IPS-18a (cell line): Measurements from ENCODE around the gene KCNF1.

Source experiments
- H3K27ac ChIP-seq: one replicate; pipeline ENCODE4 v1.5.1; 2013; ENCODE audit warnings: low read length
- H3K27me3 ChIP-seq: one replicate; pipeline ENCODE4 v1.6.1; 2013; ENCODE audit warnings: mild to moderate bottlenecking, low read length; ENCODE audit not compliant: control insufficient read depth, insufficient read depth
- H3K36me3 ChIP-seq: one replicate; pipeline ENCODE4 v1.6.1; 2013; ENCODE audit warnings: low read depth, low read length; ENCODE audit not compliant: control insufficient read depth
- H3K4me1 ChIP-seq: one replicate; pipeline ENCODE4 v1.6.1; 2013; ENCODE audit warnings: low read depth, low read length; ENCODE audit not compliant: control insufficient read depth
- H3K4me3 ChIP-seq: one replicate; pipeline ENCODE4 v1.5.1; 2013; ENCODE audit warnings: low read length
- H3K9ac ChIP-seq: one replicate; pipeline ENCODE4 v1.6.1; 2013; ENCODE audit warnings: mild to moderate bottlenecking, low read length, moderate library complexity
- H3K9me3 ChIP-seq: one replicate; pipeline ENCODE4 v1.6.1; 2013; ENCODE audit warnings: low read depth, low read length; ENCODE audit not compliant: control insufficient read depth

KCNF1 gene

DNA sequence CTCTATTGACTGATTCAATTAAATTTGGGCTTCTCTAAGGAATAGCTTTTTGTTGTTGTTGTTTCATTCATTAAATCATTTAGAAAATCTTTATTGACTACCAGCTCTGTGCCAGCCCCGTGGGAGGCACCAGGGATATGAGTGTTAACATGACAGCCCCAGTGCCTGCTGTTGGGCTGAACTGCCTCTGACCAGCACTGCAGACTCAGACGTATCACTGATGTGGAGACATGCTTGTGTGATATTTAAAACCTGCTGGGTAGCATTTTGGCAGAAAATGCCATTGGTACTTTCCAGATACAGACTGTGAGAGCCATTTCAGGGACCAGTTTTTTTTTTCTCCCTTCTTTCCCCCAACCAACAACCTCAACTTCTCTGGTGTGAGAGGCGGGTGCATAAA, 38.6 kb upstream of the KCNF1 start:
- Histone ChIP-seq H3K9ac (no peak overlapping the region), H3K27ac (no peak overlapping the region), H3K36me3 (no peaks in the 10 kb centered on the region), H3K4me3 (no peak overlapping the region), H3K27me3 (no peaks in the 10 kb centered on the region), H3K4me1 (no peaks in the 10 kb centered on the region), H3K9me3 (no peaks in the 10 kb centered on the region)

DNA sequence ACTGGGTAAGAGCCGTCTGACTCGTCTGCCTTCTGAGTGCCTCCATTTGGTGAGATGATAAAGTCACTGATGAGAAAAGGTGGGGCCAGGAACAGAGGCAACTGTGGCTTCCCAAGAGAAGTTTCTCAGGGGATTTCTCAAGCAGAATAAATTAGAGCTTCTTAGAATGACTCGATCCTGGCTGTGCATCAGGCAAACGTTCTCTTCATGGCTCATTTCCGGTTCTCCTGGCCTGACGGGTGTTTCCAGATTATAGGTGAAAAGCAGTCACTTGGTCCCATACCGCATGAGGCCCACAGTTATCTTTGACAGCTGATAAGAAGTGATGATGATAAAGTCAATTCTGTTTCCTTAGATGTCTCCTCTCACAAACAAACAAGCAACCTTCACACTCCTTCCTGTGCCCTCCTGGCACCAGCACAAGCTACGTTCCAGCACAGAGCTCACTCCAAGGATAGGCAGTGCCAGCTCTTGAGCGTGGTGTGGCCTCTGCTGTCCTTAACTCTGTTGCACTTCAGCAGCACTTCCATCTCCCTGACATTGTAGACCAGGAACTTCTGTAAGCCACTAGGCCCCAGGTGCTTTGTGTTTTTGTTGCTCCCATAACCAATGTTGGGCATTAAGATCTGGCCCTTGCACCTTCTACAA, 37.8 kb upstream of the KCNF1 start:
- Histone ChIP-seq H3K27me3 (no peaks in the 10 kb centered on the region), H3K4me1 (no peaks in the 10 kb centered on the region), H3K36me3 (no peaks in the 10 kb centered on the region), H3K27ac (no peak overlapping the region), H3K9ac (no peak overlapping the region), H3K9me3 (no peaks in the 10 kb centered on the region), H3K4me3 (no peak overlapping the region)

DNA sequence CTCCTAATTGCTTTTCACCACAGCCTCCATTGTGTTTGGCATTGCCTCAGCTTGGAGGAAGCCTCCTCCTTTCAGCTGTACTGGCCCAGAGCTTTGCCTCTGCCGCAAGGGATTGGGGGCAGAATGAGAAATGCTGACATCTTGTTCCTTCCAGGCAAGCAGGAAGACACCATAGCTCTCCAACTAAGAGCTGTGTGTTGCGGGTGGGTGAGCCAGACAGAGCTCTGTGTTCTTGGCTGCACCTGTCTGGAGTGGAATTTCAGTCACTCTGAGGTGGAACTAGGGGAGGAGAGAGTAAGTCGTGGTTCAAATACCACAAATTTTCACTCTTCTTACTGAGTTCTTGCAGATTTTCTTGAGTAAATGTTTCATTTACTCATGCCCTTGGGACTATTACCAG, 36.6 kb upstream of the KCNF1 start:
- H3K9ac ChIP-seq = no peak overlapping the region
- no peaks in the 10 kb centered on the region for H3K9me3 ChIP-seq
- H3K4me1 ChIP-seq = no peaks in the 10 kb centered on the region
- H3K27ac ChIP-seq = no peak overlapping the region
- H3K27me3 ChIP-seq = no peaks in the 10 kb centered on the region
- H3K36me3 ChIP-seq = no peaks in the 10 kb centered on the region
- no peak overlapping the region for H3K4me3 ChIP-seq

DNA sequence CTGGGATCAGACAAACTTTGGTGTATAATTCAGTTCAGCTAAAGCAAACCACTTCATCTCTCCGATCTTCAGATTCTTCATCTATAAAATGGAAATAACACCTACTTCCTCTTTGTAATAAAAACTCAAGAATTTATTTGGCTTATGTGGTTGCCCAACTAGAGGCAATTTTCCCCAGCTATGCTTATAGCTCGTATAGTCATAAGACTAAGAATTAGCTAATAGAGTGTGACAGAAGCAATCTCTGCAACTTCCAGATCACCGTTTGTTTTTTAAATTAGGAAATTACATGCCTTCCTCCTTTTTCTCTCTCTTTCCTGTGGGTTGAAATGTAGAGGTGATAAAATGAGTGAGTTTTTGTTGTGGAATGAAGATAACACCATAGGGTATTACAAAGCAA, 35.3 kb upstream of the KCNF1 start:
- no peaks in the 10 kb centered on the region for H3K9me3 ChIP-seq
- H3K27me3 ChIP-seq = no peaks in the 10 kb centered on the region
- H3K27ac ChIP-seq = no peak overlapping the region
- no peaks in the 10 kb centered on the region for H3K4me1 ChIP-seq
- no peaks in the 10 kb centered on the region for H3K36me3 ChIP-seq
- H3K9ac ChIP-seq = no peak overlapping the region
- no peak overlapping the region for H3K4me3 ChIP-seq

DNA sequence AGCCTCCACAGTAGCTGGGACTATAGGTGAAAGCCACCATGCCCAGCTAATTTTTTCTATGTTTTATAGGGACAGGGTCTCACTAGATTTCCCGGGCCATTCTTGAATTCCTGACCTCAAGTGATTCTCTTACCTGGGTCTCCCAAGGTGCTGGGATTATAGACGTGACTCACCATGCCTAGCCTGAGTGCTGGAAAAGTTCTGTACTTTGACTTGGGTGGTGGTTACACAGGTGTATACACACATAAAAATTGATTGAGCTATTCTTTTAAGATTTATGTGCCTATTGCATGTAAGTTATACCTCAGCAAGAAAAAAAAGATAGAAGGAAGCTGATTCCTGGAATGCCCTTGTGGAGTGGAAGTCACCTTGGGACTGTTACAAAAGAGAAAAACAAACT, 34.8 kb upstream of the KCNF1 start:
- Histone ChIP-seq H3K4me1 (no peaks in the 10 kb centered on the region), H3K9ac (no peak overlapping the region), H3K4me3 (no peak overlapping the region), H3K27ac (no peak overlapping the region), H3K9me3 (no peaks in the 10 kb centered on the region), H3K27me3 (no peaks in the 10 kb centered on the region), H3K36me3 (no peaks in the 10 kb centered on the region)

DNA sequence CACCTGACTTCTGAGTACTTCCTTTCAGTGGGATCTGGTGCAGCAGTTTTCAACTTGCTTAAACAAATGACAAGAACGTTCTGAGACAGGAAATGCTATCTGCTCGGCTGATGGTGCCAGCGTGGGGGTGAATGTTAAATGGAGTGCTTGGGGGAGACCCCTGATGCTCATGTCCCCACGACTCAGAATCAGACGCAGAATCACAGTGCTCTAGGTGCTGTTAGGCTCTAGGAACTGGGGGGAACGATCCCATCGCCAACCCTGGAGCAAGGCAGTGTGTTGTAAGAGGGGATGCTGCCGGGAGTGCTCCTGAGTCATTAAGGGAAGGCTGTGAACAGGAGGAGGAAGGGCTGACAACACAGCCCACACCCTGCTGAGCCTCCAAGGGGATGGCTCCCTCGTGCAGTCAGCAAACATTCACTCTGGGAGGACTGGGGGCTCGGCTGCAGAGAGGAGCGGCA, 34.1 kb upstream of the KCNF1 start:
- H3K4me3 ChIP-seq = no peak overlapping the region
- no peaks in the 10 kb centered on the region for H3K27me3 ChIP-seq
- no peaks in the 10 kb centered on the region for H3K9me3 ChIP-seq
- H3K4me1 ChIP-seq = no peaks in the 10 kb centered on the region
- no peak overlapping the region for H3K27ac ChIP-seq
- no peaks in the 10 kb centered on the region for H3K36me3 ChIP-seq
- H3K9ac ChIP-seq = no peak overlapping the region

DNA sequence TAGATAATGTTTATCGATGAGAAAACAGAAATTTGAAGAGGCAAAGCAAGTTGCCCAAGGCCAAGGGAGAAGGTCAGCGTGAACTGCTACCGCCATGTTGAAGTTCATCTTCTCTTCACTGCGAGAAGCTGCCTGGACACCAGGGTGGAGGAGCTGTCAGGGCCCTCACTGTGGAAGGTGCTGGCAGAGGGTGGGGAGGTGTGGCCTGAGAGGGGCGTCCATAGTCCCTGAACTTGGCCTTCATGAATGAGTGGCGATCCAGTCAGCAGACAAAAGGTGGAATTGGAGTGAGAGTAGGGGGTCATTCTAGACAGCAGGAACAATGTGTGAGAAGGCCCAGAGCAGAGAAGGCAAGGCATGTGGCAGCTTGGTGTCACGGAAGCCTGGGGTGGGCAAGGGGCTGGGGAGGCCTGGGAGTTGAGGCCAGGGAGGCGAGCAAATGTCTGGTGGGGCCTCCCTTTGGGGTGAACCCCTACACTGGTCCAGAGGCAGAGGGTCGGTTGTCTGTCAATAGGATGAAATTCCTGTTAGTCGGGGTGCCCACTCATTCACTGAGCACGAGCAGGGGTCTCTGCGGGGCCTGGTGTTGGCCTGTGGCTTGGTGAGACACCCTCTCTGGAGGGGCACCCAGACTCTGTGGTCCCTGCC, 33.3 kb upstream of the KCNF1 start:
- Histone ChIP-seq H3K27ac (no peak overlapping the region), H3K27me3 (no peaks in the 10 kb centered on the region), H3K4me3 (no peak overlapping the region), H3K36me3 (no peaks in the 10 kb centered on the region), H3K9ac (no peak overlapping the region), H3K4me1 (peaks cover 5% of the 10 kb centered on the region), H3K9me3 (no peaks in the 10 kb centered on the region)

DNA sequence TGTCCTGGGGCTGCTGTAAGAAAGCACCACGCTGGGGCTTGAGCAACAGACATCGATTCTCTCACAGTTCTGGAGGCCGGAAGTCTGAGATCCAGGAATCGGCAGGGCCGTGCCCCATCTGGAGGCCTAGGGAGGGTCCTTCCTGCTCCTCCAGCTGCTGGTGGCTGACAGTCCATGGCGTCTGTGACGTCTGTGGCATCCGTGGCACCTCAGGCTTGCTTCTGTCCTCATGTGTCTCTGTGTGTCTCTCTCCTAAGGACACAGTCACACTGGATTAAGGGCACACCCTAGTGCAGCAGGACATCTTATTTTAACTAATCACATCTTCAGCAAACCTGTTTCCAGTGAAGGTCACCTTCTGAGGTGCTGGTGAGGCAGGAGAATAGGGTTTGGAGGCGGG, 32.6 kb upstream of the KCNF1 start:
- no peaks in the 10 kb centered on the region for H3K9me3 ChIP-seq
- peaks cover 13% of the 10 kb centered on the region for H3K4me1 ChIP-seq
- no peaks in the 10 kb centered on the region for H3K36me3 ChIP-seq
- H3K27ac ChIP-seq = no peak overlapping the region
- no peak overlapping the region for H3K4me3 ChIP-seq
- no peak overlapping the region for H3K9ac ChIP-seq
- H3K27me3 ChIP-seq = no peaks in the 10 kb centered on the region

DNA sequence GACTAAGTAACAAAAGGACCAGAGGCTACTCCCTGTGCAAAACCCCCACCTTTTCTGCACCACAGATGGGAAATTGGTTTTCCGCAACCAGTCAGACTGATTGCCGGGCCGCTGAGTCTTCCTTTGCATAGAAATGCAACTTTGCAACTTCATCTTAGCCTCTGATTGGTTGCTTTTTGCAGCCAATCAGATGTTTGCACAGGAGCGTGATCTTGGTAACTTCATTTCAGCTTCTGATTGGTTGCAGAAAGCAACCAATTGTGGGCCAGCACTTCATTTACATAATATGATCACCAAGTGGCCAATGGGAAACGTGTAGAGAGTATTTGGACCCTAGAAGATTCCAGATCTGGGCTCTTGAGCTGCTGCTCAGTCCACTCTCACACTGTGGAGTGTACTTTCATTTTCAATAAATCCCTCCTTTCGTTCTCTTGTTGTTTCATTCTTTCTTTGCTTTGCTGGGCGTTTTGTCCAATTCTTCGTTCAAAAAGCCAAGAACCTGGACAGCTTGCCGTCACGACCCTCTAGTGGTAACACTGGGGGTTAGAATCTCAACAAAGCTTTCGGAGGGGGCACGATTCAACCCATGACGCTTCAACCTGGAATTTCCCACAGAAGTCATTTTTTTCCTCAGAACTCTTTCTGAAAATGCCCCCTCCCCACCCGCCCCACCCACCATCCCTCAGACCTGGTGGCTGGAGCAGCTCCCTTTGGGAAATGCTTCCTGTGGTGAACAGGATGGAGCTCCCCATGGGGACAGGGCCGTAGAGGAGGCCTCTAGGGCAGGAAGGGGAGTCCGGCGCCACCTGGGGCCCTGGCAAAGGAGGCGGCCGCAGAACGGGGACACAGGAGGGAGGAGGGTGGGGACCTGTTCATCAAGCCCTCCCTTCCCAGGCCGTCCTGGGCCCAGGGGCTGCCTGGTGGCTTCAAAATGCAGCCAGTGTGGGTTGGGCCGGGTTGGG, 31.8 kb upstream of the KCNF1 start:
- no peak overlapping the region for H3K4me3 ChIP-seq
- H3K4me1 ChIP-seq = peaks cover 20% of the 10 kb centered on the region
- H3K9ac ChIP-seq = no peak overlapping the region
- no peaks in the 10 kb centered on the region for H3K9me3 ChIP-seq
- no peaks in the 10 kb centered on the region for H3K36me3 ChIP-seq
- H3K27ac ChIP-seq = no peak overlapping the region
- H3K27me3 ChIP-seq = no peaks in the 10 kb centered on the region

DNA sequence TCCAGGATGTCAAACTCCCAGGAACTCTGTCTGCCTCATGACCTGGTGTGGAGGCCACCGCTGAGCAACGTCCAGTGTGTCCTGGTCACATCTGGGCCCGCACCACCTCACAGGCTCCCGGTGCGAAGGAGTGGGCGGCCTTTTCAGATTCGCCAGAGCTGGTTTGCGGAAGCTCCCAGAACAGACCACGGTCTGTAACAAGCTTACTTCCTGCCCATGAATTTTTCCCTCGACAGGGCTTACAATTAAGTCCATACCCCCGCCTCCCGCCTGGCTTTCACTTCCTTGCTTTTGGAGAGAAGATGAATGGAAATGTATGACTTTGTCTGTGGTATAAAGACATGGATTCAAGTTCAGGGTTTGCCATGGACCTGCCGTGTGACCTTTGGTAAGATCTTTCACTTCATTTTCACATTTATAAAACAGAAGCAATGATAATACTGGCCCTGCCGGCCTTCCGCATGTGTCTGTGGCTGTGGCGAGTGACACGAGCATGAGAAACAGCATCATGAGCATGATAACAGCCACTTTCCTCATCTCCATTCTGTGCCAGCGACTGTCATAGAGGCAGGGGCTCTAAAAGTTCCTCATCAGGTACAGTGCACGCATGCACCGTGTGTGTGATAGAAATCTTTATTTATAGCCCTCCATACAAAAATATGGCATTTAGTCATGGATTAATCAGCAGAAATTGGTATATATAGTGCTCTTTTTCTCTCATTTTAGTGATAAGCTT, 31.0 kb upstream of the KCNF1 start:
- Histone ChIP-seq H3K4me3 (no peak overlapping the region), H3K9ac (no peak overlapping the region), H3K27me3 (no peaks in the 10 kb centered on the region), H3K27ac (no peak overlapping the region), H3K4me1 (peaks cover 29% of the 10 kb centered on the region), H3K9me3 (no peaks in the 10 kb centered on the region), H3K36me3 (no peaks in the 10 kb centered on the region)

DNA sequence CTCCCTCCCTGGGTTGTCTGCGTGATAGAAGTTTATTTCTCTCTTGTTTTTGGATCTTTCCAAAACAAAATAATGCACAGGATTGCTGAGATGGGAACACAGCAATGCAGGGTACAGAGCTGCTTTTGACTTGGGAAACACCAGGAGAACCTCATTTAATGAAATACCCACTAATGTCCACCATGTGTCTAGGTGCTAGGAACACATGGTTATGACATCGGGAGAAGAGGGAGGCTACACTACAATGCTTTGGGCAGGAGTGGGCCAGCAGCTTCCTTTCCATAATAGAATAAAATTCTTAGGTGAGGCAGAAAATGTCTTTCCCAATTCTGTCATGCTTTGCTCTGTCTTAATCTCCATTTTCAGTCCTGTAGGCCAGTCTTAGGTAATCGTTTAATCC, 29.2 kb upstream of the KCNF1 start:
- H3K27me3 ChIP-seq = no peaks in the 10 kb centered on the region
- H3K9me3 ChIP-seq = no peaks in the 10 kb centered on the region
- no peak overlapping the region for H3K9ac ChIP-seq
- no peaks in the 10 kb centered on the region for H3K36me3 ChIP-seq
- H3K4me1 ChIP-seq = peaks cover 29% of the 10 kb centered on the region
- no peak overlapping the region for H3K4me3 ChIP-seq
- no peak overlapping the region for H3K27ac ChIP-seq
